A673 (cell line): ENCODE results near the gene VTCN1. TPM values are rescaled to one million over a fixed set of nuclear protein-coding genes. Genes with fewer than 3 reads are reported as not detected.

Experiments used
- BruUV-seq: library from RNA; stranded (reverse); fragments of 400-500 nt; replicated peaks from 2 replicates; lab custom pipeline; 2021; lab: Mats Ljungman, UMichigan
- CTCF ChIA-PET: fragments of 300-600 bp; sonication (Branson Sonifier 250); formaldehyde crosslinking; loops from one replicate; lab custom pipeline; 2022; ENCODE audit warnings: antibody characterized with exemption; lab: Charles Lee
- POLR2A ChIA-PET: fragments of 300-600 bp; sonication (Branson Sonifier 250); formaldehyde crosslinking; loops from one replicate; lab custom pipeline; 2022; ENCODE audit warnings: antibody characterized with exemption; ENCODE audit not compliant: low non-redundant PET; lab: Charles Lee
- DNase-seq: peaks from one replicate; pipeline ENCODE4 v3.0.0-alpha.2; 2015; ENCODE audit warnings: low spot score
- H3K27ac ChIP-seq: fragments of 200-600 bp; sonication (generic); 2 replicates; pipeline ENCODE4 v1.5.1; 2016; ENCODE audit warnings: mixed run types, low read depth, mild to moderate bottlenecking, mixed read lengths, antibody characterized with exemption, low read length; ENCODE audit not compliant: poor library complexity, severe bottlenecking
- H3K27me3 ChIP-seq: fragments of 200-600 bp; sonication (generic); replicated peaks from 2 replicates; pipeline ENCODE4 v1.6.1; 2017; ENCODE audit warnings: mixed run types, low read depth, mild to moderate bottlenecking, mixed read lengths, antibody characterized with exemption, low read length; ENCODE audit not compliant: insufficient read depth, poor library complexity
- H3K36me3 ChIP-seq: fragments of 200-600 bp; sonication (generic); 2 replicates; pipeline ENCODE4 v1.6.1; 2016; ENCODE audit warnings: mixed run types, mild to moderate bottlenecking, mixed read lengths, antibody characterized with exemption, low read length; ENCODE audit not compliant: insufficient read depth, poor library complexity, severe bottlenecking
- H3K4me1 ChIP-seq: fragments of 200-600 bp; sonication (generic); 2 replicates; pipeline ENCODE4 v1.6.1; 2017; ENCODE audit warnings: mixed run types, mild to moderate bottlenecking, mixed read lengths, antibody characterized with exemption, low read length; ENCODE audit not compliant: insufficient read depth, poor library complexity, severe bottlenecking
- H3K4me3 ChIP-seq: fragments of 200-600 bp; sonication (generic); 2 replicates; pipeline ENCODE4 v1.5.1; 2016; ENCODE audit warnings: low read depth, mixed run types, mild to moderate bottlenecking, mixed read lengths, low read length; ENCODE audit not compliant: poor library complexity, severe bottlenecking
- H3K9me3 ChIP-seq: fragments of 200-600 bp; sonication (generic); 2 replicates; pipeline ENCODE4 v1.6.1; 2016; ENCODE audit warnings: mixed run types, low read depth, mild to moderate bottlenecking, mixed read lengths, antibody characterized with exemption, low read length; ENCODE audit not compliant: poor library complexity, severe bottlenecking
- CTCF ChIP-seq: fragments of 300-800, 200-600 bp; sonication (generic); conservative IDR thresholded peaks from 2 replicates; pipeline ENCODE4 v1.5.1; 2017; ENCODE audit warnings: low read depth, mild to moderate bottlenecking, antibody characterized with exemption, low read length, moderate library complexity, mixed read lengths
- EZH2 ChIP-seq: fragments of 200-600 bp; sonication (generic); IDR thresholded peaks from 2 replicates; pipeline ENCODE4 v1.6.1; 2017; ENCODE audit warnings: borderline replicate concordance, low read depth, mild to moderate bottlenecking, mixed read lengths, antibody characterized with exemption, low read length; ENCODE audit not compliant: poor library complexity, severe bottlenecking
- intact Hi-C: fragments of 100-400 bp; cut with micrococcal nuclease; formaldehyde crosslinking; loops from one replicate; pipeline ENCODE4 v1.10.0; 2022; ENCODE audit not compliant: unreplicated experiment
- total RNA-seq: library from RNA; stranded (reverse); gene quantifications from 2 replicates; pipeline ENCODE4 v1.2.3, GENCODE V29; 2021

Gene VTCN1
- total RNA-seq, 1 experiment from 2014 or later, result not detected

GRCh38 chr1:117210386-117210785 is 341 bp downstream of the VTCN1 start:
- ChIA-PET POLR2A (no interaction called here), CTCF (no interaction called here)
- TF ChIP-seq CTCF, result no peak
- TF ChIP-seq EZH2, result no peak
- H3K27ac ChIP-seq, result no peak overlapping the region
- intact Hi-C loops, result no loop called here
- no TSS peak for BruUV-seq
- no peak for DNase-seq
- H3K9me3 ChIP-seq, result no peaks in the 10 kb centered on the region
- H3K27me3 ChIP-seq, result peaks cover 5% of the 10 kb centered on the region
- no peaks in the 10 kb centered on the region for H3K36me3 ChIP-seq
- no peaks in the 10 kb centered on the region for H3K4me1 ChIP-seq
- H3K4me3 ChIP-seq, result no peak overlapping the region

- H3K27ac ChIP-seq, result no peak overlapping the region
- no peak overlapping the region for H3K4me3 ChIP-seq
- H3K36me3 ChIP-seq, result no peaks in the 10 kb centered on the region
- DNase-seq, result no peak
- H3K4me1 ChIP-seq, result no peaks in the 10 kb centered on the region
- TF ChIP-seq CTCF (no peak), EZH2 (no peak)
- CTCF ChIA-PET, result no interaction called here
- intact Hi-C loops, result no loop called here
- H3K9me3 ChIP-seq, result no peaks in the 10 kb centered on the region
- no TSS peak for BruUV-seq
- POLR2A ChIA-PET, result no interaction called here
- peaks cover 7% of the 10 kb centered on the region for H3K27me3 ChIP-seq
These were observed 1.6 kb downstream of the VTCN1 start for GRCh38 chr1:117209094-117209493.

GRCh38 chr1:117208580-117208979 is 2.1 kb downstream of the VTCN1 start:
- TF ChIP-seq EZH2, result no peak
- no peak for TF ChIP-seq CTCF
- H3K4me1 ChIP-seq, result no peaks in the 10 kb centered on the region
- intact Hi-C loops, result no loop called here
- POLR2A ChIA-PET, result no interaction called here
- peaks cover 10% of the 10 kb centered on the region for H3K27me3 ChIP-seq
- DNase-seq, result no peak
- no peaks in the 10 kb centered on the region for H3K36me3 ChIP-seq
- CTCF ChIA-PET, result no interaction called here
- no peak overlapping the region for H3K27ac ChIP-seq
- no peaks in the 10 kb centered on the region for H3K9me3 ChIP-seq
- BruUV-seq, result no TSS peak
- no peak overlapping the region for H3K4me3 ChIP-seq
